GDM1 (cell line): Measurements from ENCODE around the gene PROZ.
"Not testable (repeated sequence)": the region's sequence is repeated elsewhere in the genome, so short reads cannot be mapped to it uniquely, and the experiment has no call there.

Experiments
- DNase-seq: peaks from one replicate; lab custom pipeline; 2025; lab: John Stamatoyannopoulos, UW

PROZ gene

DNA sequence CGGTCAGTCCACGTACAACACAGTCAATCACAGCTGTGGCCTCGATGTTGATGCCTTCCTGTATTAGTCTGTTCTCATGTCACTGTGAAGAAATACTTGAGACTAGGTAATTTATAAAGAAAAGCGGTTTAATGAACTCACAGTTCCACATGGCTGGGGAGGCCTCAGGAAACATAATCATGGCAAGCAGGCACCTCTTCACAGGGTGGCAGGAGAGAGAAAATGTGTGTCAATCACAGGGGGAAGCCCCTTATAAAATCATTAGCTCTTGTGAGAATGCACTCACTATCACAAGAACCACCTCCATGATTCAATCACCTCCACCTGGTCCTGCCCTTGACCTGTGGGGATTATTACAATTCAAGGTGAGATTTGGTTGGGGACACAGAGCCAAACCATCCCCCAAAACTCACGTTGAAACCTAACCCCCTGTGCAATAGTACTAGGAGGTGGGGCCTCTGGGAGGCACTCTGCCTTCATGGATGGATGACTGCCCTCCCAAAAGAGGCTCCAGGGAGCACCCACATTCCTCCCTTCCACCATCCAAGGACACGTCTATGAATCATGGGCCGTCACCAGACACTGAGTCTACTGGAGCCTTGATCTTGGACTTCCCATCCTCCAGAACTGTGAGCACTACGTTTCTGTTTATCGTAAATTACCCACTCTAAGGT, 2.3 kb upstream of the PROZ start:
- no peak for DNase-seq

DNA sequence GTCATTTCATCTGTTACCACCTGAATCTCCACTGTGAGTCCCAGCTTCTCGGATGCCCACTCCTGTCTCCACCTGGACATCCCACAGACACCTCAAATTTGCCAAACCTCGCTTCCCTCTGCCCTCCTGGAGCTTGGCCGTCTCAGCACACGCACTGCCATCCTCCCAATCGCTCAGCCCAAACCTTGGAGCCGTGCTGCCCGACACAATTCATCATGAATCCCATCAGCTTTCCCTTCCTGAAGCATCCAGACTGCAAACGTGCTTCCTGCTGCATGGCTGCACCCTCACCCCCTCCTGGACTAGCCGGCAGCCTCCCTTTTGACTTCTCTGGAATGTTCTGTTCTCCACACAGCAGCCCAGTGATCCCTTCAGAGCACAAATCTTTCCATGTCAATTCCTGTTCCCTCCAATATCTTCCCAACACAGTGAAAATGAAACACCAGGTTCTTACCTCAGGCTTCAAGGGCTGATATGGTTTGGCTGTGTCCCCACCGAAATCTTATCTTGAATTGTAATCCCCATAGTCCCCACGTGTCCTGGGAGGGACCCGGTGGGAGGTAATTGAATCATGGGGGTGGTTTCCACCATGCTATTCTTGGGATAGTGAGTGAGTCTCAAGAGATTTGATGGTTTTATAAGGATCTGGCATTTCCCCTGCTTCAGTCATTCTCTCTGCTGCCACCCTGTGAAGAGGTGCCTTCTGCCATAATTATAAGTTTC, 1.1 kb upstream of the PROZ start:
- DNase-seq, result no peak

DNA sequence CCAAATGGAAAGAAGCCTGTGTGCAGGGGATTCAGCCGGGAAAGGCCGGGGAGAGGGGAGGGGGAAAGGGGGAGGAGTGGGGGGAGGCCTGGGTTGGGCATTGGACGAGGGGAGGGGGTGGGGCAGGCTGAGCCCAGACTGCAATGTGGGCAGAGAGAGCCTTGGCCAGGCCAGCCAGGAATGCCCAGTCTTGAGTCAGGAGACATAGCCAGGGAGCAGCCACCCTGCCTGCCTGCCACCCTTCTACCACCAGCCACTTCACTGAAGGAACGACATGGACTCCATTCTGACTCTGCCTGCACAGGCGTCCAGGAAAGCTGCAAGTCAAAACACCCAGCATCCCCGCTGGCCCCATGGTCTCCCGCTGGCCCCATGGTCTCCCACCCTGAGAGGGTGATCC, 498 bp downstream of the PROZ start:
- DNase-seq, result no peak

DNA sequence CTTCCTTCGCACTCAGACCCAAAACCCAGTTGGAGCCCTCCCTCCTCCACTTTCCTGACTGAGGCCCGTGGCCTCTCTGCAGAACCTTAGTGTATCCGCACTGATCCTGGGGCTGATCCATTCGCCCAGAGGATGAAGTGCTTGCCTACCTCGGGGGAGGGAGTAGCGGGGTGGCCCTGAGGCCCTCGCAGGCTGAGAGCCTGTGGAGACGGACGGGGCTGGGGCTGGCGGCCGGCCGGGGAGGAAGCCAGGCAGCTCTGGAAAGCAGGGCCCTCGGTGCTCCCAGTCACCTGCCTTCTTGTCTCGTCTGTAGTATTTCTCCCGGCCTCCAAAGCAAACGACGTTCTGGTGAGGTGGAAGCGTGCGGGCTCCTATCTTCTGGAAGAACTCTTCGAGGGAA, 1.3 kb downstream of the PROZ start:
- no peak for DNase-seq

DNA sequence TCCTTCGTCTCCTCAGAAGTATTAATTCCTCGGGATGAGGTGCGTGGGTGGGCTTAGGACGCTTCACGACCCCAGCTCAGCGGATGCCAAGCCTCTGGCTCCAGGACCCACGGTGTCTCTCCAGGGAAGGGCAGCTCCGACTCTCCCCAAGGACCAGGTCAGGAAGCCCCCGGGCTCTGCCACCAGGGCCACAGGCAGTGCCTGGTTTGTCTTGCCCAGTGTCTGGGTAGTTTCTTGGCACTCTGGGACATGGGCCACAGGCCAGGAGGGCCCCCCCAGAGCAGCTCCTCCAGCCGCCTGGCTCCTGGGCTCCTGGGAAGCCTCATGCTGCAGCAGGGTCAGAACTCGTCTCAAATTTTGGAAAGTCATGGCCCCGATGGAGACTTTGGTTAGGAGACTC, 2.5 kb downstream of the PROZ start:
- no peak for DNase-seq

DNA sequence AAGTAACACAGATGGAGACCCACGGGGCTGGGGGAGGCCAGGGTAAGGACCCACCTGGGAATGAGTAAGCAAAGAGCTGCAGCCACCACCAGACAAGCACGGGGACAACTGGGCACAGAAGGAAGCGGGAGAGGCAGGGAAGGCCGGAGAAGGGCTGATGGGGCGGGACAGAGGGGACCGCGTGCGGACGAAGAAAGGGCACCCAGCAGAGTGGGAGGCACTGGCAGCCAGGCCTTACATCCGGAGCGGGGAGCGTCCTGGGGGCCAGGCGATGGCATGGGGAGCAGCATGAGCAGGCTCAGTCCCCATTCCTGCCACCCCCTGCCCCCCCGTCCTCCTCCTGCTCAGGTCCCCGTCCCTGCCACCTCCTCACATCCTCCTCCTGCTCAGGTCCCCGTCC, 3.0 kb downstream of the PROZ start:
- no peak for DNase-seq

DNA sequence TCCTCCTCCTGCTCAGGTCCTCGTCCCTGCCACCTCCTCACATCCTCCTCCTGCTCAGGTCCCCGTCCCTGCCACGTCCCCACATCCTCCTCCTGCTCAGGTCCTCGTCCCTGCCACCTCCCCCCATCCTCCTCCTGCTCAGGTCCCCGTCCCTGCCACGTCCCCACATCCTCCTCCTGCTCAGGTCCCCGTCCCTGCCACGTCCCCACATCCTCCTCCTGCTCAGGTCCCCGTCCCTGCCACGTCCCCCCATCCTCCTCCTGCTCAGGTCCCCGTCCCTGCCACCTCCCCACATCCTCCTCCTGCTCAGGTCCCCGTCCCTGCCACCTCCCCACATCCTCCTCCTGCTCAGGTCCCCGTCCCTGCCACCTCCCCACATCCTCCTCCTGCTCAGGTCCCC, 3.5 kb downstream of the PROZ start:
- not testable (repeated sequence) for DNase-seq

DNA sequence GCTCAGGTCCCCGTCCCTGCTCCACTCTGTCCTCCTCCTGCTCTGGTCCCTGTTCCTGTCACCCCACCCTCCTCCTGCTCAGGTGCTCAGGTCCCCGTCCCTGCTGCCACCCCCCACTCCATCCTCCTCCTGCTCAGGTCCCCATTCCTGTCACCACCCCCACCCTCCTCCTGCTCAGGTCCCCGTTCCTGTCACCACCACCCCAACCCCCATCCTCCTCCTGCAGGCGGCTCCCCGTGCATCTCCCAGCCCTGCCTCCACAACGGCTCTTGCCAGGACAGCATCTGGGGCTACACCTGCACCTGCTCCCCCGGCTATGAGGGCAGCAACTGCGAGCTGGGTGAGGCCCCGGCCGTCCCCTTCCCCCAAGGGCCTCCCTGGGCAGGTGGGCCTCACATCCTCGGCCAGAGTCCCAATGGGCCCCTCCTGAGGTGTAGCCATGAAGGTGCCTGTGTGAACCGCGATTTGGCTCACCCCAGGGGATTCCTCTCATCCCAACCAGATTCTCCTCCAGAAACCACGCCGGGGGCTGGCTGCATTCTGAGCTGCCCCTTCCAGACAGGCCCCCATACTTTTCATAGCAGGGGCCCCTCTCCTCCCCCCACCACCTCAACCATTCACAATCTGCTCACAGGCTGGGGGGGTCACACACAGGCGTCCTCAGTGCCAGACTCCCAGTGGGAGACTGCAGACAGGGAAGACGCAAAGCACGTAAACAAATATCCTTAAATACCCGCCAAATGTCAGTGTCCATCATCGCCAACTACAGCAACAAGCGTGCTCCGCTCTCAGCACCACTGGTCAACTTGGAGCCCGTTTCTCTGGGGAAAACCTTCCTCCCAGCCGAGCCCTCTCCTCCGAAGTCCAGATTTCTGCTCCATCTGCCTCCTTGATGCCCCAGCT, 4.6 kb downstream of the PROZ start:
- DNase-seq, result no peak

DNA sequence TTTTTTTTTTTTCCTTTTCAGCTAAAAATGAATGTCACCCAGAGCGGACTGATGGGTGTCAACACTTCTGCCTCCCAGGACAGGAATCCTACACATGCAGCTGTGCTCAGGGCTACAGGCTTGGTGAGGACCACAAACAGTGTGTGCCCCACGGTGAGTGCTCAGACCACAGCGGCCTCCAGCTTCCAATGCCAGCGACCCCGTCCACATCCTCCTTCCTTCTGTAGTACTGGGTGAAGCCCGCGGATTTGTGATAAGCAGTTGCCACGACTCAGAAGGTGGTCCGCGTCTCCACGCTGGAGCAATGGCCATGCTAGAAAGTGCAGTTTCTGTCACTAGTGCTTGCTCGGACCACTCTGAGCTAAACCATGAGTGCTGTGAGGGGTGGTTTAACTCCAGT, 6.0 kb downstream of the PROZ start:
- no peak for DNase-seq

DNA sequence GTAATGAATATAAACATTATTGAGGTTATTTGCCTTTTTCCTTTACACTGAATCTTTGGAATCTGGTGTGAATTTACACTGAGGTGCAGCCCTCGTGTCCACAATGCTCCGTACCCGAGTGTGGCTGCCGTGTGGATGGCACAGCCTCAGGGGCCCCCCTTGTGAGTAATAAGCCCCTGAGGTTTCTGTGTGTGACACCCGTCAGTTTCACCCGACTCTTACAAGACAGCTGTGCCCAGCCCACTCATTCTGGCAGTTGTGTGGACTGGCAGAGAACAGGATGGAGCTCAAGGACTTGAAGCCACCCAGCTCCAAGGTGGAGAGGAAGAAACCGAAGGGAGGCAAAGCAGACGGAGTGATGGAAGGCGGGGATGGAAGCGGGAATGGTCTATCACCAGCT, 7.8 kb downstream of the PROZ start:
- DNase-seq, result no peak

DNA sequence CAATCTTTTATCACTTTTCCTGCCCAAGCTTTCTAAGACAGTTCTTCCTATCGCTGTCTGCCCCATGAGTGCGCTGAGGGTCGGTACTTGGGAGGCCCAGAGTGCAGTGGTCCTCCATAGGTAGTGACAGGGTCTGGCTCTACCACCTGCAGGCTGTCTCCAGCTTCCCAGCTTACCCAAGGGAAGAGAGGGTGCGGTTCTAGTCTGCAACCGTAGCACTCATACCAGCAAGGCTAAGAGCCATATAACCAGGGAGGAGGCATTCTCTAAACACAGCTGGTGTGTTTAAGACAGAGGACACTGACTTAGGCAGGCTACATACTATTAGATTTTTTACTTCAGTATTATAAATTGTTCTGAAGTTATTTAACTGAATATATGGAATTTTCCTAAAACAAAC, 8.2 kb downstream of the PROZ start:
- DNase-seq, result no peak

DNA sequence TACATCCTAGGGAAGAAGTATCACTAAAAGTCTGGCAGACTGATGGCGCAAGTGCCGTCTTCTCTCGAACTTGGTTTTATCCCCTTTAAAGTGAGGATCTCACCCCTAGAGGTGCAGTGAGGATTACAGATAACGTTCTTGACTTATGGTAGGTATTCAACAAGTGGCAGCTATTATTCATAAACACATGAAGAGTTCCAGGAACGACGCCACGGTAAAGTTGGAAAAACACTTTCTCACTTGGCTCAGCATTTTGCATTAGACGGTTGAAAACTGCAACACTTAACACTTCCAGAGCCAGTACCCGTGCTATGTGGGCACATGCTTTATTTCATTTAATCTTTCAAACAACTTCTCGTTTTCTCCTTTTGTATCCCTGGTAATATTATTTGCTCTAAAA, 8.7 kb downstream of the PROZ start:
- no peak for DNase-seq

DNA sequence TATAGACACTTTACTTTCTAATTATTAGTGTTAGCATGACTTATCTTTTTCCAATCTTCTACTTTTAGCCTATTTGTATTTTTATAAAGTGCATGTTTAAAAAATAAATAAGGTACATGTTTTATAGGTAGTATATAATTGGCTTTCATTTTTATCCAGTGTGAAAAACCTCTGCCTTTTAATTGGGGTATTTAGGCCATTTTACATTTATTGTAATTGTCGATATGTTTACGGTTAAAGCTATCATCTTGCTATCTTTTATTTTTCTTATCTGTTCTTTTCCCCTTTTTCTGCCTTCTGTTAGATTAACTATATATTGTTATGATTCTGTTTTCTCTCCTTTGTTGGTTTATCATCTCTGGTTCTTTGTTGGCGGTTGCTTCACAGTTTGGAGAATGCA, 9.1 kb downstream of the PROZ start:
- no peak for DNase-seq

DNA sequence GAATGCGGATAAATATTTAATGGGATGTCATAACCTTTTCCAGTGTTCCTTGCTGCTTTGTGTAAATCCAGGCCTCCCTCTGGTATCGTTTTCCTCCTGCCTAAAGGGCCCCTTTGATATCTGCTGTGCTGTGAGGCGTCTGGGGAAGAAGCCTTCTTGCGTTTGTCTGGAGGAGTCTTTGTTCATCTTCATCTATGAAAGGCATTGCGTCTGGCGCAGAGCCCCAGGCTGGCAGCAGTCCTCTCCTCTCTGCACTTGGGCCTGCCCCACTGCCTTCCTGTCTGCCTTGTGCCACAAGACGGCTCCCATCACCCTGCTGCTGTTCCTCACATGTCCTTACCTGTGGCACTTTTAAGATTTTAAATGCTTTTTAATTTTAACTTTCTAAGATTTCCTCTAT, 9.8 kb downstream of the PROZ start:
- no peak for DNase-seq

DNA sequence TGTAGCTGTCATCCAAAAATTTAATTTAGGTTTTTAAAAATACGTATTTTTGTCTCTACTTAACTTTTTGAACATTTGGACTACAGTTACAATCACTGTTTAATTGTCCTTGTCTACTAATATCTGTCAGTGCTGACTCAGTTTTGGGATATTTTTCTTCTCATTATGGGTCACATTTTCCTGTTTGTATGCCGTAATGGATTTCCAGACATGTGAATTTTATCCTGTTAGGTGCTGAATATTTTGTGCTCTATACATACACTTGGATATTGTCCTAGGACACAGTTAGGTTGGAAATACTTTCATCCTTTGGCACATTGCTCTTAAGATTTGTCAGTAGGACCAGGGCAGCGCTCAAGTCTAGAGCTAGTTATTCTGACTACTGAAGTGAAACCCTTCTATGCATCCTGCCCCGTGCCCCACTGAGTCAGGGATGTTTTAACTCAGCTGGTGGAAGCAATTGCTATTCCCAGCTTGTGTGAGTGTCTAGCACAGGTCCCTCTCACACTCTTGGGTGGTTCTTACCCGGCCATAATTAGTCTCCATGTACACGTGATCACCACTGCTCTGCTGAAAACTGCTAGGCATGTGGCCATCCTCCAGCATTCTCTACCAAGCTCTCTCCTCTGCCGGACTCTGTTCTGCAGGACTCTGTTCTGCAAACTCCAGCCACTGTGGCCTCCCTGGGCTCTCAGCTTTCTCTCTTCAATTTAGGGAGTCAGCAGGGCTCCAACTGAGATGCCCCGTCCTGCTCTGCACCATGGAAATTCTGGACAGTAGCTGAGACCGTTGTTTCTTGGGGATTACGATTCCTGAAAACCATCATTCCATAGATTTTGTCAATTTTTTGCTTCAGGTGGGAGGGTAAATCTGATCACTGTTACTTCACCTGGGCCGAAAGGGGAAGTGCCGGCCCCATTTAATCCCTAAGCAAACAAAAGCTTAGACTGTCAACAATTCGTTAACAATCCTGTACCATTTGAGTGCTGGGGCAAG, 11.1 kb downstream of the PROZ start:
- DNase-seq, result no peak

DNA sequence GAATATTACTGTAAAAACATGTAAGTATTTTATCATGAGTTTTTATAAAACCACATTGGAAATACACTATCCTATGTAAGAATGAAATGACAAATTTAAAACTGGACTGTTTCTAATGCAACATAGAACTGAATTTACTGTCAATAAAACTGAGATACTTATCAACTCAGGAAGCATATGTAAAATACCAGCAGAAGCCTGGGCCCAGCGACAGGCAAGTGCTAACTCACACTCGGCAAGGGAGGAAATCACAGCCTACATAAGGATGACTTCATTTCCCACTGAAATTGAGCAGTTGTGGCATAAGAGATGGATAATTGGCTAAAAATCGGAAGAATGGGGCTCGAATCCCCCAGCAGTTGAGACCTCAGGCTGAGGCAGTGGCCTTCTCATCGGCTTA, 12.1 kb downstream of the PROZ start:
- DNase-seq, result no peak

DNA sequence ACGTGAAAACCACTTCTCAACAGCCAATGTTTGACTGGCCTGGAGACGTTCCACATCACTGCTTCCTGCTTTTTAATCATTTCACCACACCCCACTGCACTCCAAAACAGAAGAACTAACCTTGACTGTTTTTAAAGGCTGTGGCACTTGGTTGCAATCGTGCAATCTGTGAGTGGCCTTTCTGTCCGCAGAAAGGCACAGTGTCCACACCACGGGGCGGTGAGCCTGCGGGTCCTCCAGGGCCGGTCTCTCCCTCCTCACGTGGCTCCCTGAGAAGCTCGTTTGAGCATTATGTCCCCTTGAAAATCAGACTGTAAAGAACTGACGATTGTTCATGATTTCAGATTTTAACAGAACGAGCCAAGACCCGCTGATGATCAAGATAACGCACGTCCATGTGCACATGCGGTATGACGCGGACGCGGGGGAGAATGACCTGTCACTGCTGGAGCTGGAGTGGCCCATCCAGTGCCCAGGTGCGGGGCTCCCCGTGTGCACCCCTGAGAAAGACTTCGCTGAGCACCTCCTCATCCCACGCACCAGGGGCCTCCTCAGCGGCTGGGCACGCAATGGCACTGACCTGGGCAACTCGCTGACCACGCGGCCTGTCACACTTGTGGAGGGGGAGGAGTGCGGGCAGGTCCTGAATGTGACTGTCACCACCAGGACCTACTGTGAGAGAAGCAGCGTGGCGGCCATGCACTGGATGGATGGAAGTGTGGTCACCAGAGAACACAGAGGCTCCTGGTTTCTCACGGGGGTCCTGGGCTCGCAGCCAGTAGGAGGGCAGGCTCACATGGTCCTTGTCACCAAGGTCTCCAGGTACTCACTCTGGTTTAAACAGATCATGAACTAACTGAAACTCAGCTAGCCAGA, 13.0 kb downstream of the PROZ start:
- no peak for DNase-seq

DNA sequence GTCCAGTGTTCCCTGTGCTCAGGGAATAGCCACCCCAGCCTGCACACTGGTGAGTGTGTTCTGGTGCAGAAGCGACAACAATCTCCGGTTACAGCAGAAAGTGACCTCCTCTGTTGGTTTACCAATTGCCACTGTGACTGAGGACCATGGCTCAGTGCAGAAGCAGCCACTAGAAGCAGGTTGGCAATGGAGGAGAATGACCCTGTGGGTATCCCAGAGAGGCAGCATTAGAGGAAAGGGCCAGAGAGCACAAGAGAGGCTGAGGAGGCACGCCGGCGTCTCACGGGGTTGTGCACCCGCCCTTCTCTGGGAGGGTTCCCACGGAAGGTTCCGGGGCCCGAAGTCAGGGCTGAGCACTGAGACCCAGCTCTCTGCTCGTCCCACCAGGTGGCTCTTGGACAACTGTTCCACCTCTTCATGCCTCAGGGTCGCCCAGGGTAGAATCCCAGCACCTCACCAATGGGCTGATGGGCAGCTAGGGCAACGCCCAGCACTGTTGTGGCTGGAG, 14.0 kb downstream of the PROZ start:
- DNase-seq, result no peak

DNA sequence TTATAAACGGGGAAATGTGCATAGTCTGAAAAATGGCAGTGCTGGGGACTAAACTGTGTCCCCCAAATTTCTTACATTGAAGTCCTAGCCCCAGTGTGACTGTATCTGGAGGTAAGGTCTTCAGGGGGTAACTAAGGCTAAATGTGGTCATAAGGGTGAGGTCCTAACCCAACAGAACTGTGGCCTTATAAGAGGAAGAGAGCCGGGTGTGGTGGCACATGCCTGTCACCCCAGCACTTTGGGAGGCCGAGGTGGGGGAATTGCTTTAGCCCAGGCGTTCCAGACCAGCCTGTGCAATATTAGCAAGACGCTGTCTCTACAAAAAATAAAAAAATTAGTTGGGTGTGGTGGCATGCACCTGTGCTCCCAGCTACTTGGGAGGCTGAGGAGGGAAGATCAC, 17.8 kb downstream of the PROZ start:
- DNase-seq, result no peak

DNA sequence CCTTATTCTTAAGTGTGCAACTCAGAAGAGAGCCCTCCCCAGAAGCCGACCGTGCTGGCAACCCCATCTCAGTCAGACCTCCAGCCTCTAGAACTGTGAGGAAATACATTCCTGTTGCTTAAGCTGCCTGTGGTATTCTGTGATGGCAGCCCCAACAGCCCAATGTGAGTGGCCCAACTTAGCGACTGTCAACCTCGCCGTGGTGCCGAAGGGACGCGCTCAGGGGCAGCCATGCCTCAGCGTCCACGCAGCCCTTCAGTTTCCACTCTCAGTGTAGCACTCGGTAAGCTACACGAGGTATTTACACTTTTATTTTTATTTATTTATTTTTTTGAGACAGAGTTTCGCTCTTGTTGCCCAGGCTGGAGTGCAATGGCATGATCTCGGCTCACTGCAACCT, 18.4 kb downstream of the PROZ start:
- no peak for DNase-seq
